Neural progenitor cell (in vitro differentiated cells): ENCODE results near the gene ENPP6.

Experiments used
- CTCF ChIP-seq: fragments of 200-600 bp; sonication (generic); IDR thresholded peaks from 2 replicates; pipeline ENCODE4 v1.5.1; 2017; ENCODE audit warnings: antibody characterized with exemption, mild to moderate bottlenecking
- EZH2 ChIP-seq: fragments of 200-600 bp; sonication (generic); IDR thresholded peaks from 2 replicates; pipeline ENCODE4 v1.6.1; 2017; ENCODE audit warnings: antibody characterized with exemption, mild to moderate bottlenecking, moderate library complexity
- EZH2phosphoT487 ChIP-seq: fragments of 200-600 bp; sonication (generic); IDR thresholded peaks from 2 replicates; pipeline ENCODE4 v1.6.1; 2017; ENCODE audit warnings: antibody characterized with exemption

- TF ChIP-seq CTCF (no peak), EZH2 (no peak), EZH2phosphoT487 (no peak)
Measured at GRCh38 chr4:184262901-184263300, 45.2 kb upstream of the ENPP6 start.
